ENCODE results near the gene FOXP2.
"Not testable (repeated sequence)": the region's sequence is repeated elsewhere in the genome, so short reads cannot be mapped to it uniquely, and the experiment has no call there.

The FOXP2 gene

DNA sequence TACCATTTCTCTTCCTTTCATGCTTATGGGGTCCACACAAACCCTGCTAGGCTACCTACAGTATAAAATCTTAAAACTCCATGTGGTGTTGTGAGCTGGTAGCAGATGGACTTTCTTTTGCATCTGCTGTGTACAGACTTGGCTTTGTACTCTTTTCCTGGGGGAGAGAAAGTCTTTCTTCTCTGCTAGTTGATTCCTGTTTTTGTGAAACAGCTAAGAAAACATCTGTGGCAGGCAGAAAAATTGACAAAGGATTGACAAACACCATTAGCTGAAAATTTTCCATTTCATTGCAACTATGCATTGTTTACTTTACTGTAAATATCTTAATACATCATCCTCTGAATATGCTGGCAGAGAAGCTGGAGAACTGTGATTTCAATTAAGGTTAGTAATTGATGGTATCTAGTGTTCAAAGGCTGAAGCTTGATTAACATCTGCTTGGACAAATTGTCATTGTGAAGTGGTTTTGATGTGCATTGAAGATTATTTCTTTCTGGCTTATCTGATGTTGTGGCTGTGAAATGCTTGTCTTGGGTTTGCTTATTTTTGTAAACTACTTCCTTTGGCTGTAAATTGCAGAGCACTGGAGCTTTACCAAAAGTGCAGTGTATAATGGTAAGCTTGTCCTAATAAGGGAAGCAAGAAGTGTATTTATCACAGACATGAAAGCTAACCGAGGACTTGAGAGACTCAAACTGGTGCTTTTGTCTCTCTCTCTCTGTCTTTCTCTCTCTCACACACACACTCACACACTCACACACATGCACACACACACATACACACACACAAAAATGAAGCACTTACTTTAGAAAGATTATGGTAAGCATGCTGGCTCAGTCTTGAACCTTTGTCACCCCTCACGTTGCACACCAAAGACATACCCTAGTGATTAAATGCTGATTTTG lies at the start of gene FOXP2:
Gene FOXP2, plus strand, starts transcription at position 660 of the 908 bp plus-strand sequence. CDS start 11,697 bp downstream, outside the sequence.
- Histone ChIP-seq H3K36me3 (ENCODE audit: insufficient read depth, low read depth, low read length) (no peaks in the 10 kb centered on the region), H3K27me3 (ENCODE audit: insufficient read depth, low read length) (no peaks in the 10 kb centered on the region), H3K4me3 (ENCODE audit: low read length) (peak within 1 kb of the TSS; percentile 33), H3K9ac (ENCODE audit: low read depth, low read length) (peak within 1 kb of the TSS; percentile 19; the same call in 1 of the 2 replicates), H3K4me1 (ENCODE audit: insufficient read depth, low read length) (peaks cover 19% of the 10 kb centered on the region), H3K9me3 (ENCODE audit: insufficient read depth, low read depth, low read length) (no peaks in the 10 kb centered on the region), H3K27ac (ENCODE audit: low read length) (no peak within 1 kb of the TSS)

DNA sequence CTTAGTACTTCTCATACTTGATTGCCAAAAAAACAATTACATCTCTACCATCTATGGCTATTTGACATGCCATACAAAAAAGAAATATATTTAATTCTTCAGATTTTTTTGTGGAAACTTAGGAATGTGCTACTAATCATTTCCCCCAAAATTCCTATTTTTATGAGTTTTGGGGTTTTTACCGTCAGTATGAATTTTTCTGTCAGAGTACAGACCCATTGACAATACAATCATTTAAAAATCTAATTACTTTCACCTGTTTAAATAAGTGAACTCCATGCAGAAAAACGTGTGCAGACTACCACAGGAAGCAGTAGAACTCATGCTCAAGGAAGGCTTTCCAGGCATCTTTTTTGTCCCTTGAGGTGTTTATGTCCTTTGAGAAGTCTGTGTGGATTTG lies 48.8 kb upstream of the FOXP2 start:
- Histone ChIP-seq H3K9me3 (ENCODE audit: insufficient read depth, low read depth, low read length) (no peaks in the 10 kb centered on the region), H3K27ac (ENCODE audit: low read length) (no peak overlapping the region), H3K27me3 (ENCODE audit: insufficient read depth, low read length) (no peaks in the 10 kb centered on the region), H3K4me1 (ENCODE audit: insufficient read depth, low read length) (peaks cover 15% of the 10 kb centered on the region; the same call in 1 of the 2 replicates), H3K4me3 (ENCODE audit: low read length) (no peak overlapping the region), H3K9ac (ENCODE audit: low read depth, low read length) (no peak overlapping the region), H3K36me3 (ENCODE audit: insufficient read depth, low read depth, low read length) (no peaks in the 10 kb centered on the region)

DNA sequence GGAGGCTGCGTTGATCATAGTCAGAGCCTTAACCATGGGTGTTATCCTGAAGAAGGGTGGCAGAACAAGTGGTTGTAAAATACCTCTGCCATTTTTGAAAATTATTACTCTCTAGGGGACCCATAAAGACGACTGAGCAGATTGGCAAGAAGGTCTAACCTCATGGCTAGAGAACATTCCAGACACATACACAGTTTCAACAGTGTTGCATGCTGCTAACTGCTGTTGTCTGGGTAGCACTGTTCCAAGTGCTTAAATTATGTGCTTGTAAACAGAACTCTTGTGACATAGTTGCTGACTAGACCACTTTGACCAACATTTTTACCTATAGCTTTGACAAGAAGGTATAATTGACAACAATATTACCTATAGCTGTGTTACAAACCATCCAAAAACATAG lies 46.1 kb upstream of the FOXP2 start:
- Histone ChIP-seq H3K9ac (ENCODE audit: low read depth, low read length) (no peak overlapping the region), H3K27ac (ENCODE audit: low read length) (no peak overlapping the region), H3K4me1 (ENCODE audit: insufficient read depth, low read length) (peaks cover 3% of the 10 kb centered on the region; the same call in 1 of the 2 replicates), H3K36me3 (ENCODE audit: insufficient read depth, low read depth, low read length) (no peaks in the 10 kb centered on the region), H3K4me3 (ENCODE audit: low read length) (no peak overlapping the region), H3K27me3 (ENCODE audit: insufficient read depth, low read length) (no peaks in the 10 kb centered on the region), H3K9me3 (ENCODE audit: insufficient read depth, low read depth, low read length) (no peaks in the 10 kb centered on the region)

DNA sequence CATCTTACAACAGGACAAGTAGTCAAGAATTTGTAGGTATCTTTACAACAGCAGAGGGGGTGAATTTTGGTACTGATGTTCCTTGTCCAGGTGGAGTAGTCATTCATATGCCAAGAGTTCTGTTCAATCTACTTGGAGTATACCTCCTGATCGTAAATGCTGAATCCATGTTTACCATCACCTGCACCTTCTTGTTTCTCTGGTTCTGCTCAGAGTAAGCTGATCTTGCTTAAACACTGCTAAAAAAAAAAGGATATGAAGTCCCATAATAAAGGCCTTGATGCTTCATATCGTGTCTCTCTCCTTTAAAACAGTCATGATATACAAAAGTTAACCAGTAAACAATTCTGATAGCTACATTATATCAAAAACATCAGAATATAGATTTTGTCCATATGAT lies 45.3 kb upstream of the FOXP2 start:
- Histone ChIP-seq H3K4me3 (ENCODE audit: low read length) (no peak overlapping the region), H3K4me1 (ENCODE audit: insufficient read depth, low read length) (no peaks in the 10 kb centered on the region), H3K27ac (ENCODE audit: low read length) (no peak overlapping the region), H3K9ac (ENCODE audit: low read depth, low read length) (no peak overlapping the region), H3K27me3 (ENCODE audit: insufficient read depth, low read length) (no peaks in the 10 kb centered on the region), H3K9me3 (ENCODE audit: insufficient read depth, low read depth, low read length) (no peaks in the 10 kb centered on the region), H3K36me3 (ENCODE audit: insufficient read depth, low read depth, low read length) (no peaks in the 10 kb centered on the region)

DNA sequence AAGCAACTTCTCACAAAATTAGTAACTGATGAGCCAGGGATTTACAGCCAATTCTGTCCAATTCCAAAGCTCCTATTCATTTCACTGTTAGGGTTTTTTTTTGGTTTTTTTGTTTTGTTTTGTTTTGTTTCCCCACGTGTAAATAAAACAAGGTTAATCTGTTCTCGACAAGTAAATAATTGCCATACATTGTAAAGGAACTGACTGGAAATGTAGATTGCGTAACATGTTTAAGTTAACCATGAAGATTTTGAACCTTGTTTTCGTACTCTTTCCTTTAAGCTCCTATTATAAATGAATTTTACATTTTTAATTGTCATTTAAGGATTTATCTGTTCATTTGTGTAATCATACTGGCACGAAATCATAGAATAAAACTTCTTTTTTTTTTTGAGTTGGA lies 42.0 kb upstream of the FOXP2 start:
- H3K36me3 ChIP-seq (ENCODE audit: insufficient read depth, low read depth, low read length) = no peaks in the 10 kb centered on the region
- H3K27ac ChIP-seq (ENCODE audit: low read length) = no peak overlapping the region
- H3K4me3 ChIP-seq (ENCODE audit: low read length) = no peak overlapping the region
- no peaks in the 10 kb centered on the region for H3K9me3 ChIP-seq (ENCODE audit: insufficient read depth, low read depth, low read length)
- H3K9ac ChIP-seq (ENCODE audit: low read depth, low read length) = no peak overlapping the region
- H3K4me1 ChIP-seq (ENCODE audit: insufficient read depth, low read length) = no peaks in the 10 kb centered on the region
- H3K27me3 ChIP-seq (ENCODE audit: insufficient read depth, low read length) = no peaks in the 10 kb centered on the region

DNA sequence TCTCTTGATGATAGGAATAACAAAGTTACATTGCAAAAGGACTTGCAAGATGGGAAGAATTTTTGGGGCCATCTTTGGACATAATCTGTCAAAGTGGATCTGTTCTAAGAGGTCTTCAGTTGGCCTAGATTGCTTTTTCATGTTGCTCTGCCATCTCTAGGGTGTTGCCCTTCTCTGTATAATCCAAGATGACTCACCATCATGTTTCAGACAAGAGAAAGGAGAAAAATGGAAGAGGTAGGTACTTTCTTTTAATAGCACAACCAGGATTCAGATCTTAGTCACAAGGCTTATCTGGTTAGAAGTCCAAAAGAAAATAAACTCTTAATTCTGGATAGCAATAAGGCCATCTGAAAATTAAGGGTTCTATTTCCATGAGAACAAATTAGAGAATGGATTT lies 38.7 kb upstream of the FOXP2 start:
- H3K9me3 ChIP-seq (ENCODE audit: insufficient read depth, low read depth, low read length) = no peaks in the 10 kb centered on the region
- no peaks in the 10 kb centered on the region for H3K27me3 ChIP-seq (ENCODE audit: insufficient read depth, low read length)
- no peak overlapping the region for H3K9ac ChIP-seq (ENCODE audit: low read depth, low read length)
- no peak overlapping the region for H3K27ac ChIP-seq (ENCODE audit: low read length)
- no peaks in the 10 kb centered on the region for H3K4me1 ChIP-seq (ENCODE audit: insufficient read depth, low read length)
- no peak overlapping the region for H3K4me3 ChIP-seq (ENCODE audit: low read length)
- H3K36me3 ChIP-seq (ENCODE audit: insufficient read depth, low read depth, low read length) = no peaks in the 10 kb centered on the region

DNA sequence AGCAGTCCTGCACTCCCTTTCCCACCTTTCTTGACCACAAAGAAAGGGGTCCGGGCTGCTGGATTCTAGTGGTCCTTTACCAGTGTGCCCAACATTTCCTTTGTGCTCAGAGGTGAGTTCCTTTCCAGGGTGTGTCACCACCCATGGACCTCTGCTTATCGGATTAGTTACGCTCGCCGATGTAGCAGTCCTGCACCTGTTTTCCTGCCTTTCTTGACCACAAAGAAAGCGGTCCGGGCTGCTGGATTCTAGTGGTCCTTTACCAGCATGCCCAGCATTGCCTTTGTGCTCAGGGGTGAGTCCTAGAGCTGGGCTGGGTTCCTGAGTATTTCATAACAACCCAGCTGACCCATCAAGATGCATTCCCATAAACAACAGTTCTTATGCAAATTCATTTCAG lies 30.7 kb upstream of the FOXP2 start:
- H3K4me3 ChIP-seq (ENCODE audit: low read length); H3K36me3 ChIP-seq (ENCODE audit: insufficient read depth, low read depth, low read length); H3K27ac ChIP-seq (ENCODE audit: low read length); H3K27me3 ChIP-seq (ENCODE audit: insufficient read depth, low read length); H3K9ac ChIP-seq (ENCODE audit: low read depth, low read length); H3K4me1 ChIP-seq (ENCODE audit: insufficient read depth, low read length); H3K9me3 ChIP-seq (ENCODE audit: insufficient read depth, low read depth, low read length): not testable (repeated sequence)

DNA sequence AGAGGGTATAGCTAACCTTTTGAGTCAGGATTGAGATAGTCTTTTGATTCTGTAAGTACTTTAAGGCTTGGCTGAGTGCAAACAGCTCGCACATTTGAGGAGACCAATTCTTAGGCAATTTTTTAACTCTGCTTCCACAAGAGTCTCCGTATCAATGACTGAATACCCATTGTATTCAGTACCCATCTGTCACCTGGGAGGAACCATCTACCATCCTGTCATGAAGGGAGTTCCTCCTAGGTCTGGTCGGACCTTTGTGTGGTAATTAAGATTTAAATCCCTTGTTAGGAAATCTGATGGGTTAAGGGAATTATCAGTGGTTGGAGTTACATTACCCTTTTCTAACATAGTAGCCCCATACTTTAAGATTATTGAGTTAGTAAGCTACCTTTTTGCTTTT lies 30.3 kb upstream of the FOXP2 start:
- not testable (repeated sequence) for H3K27ac ChIP-seq (ENCODE audit: low read length); H3K36me3 ChIP-seq (ENCODE audit: insufficient read depth, low read depth, low read length); H3K4me1 ChIP-seq (ENCODE audit: insufficient read depth, low read length); H3K4me3 ChIP-seq (ENCODE audit: low read length); H3K9me3 ChIP-seq (ENCODE audit: insufficient read depth, low read depth, low read length); H3K27me3 ChIP-seq (ENCODE audit: insufficient read depth, low read length); H3K9ac ChIP-seq (ENCODE audit: low read depth, low read length)

DNA sequence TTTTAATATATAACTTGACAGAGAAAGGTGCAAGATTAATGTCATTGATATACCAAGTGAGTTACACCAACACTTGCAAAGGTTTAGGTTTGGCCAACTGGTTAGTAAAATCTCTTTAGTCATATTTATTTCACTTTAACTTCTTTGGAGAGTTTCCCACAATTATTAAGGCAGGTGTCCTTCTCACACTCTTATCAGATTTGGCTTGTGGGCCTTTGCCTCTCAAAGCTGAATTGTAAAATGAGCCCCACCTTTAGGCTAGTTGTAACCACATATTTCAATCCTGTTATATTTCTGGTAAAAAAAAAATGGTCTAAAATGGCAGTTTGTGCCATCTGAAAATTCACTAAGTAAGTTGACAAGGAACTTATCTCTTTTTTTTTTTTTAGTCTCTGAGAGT lies 26.6 kb upstream of the FOXP2 start:
- no peak overlapping the region for H3K27ac ChIP-seq (ENCODE audit: low read length)
- H3K9me3 ChIP-seq (ENCODE audit: insufficient read depth, low read depth, low read length) = no peaks in the 10 kb centered on the region
- H3K36me3 ChIP-seq (ENCODE audit: insufficient read depth, low read depth, low read length) = no peaks in the 10 kb centered on the region

DNA sequence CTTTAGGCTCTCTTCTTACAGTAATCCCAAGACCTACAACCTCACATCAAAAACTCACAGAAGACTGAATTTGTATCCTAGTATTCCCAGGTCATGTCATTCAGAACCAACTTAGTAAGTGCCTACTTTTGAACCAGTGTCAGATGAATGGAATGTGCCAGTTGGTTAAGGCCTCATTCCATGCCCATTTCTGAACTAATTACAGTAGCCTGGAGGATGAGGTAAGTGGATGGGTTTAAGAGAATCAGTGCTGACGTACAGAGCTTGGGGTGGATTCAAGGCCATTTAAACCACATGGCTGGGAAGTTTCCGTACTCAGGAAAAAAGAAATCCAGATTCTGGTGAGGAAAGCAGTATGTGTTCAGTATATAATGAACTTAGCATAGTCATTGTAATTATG lies 21.9 kb upstream of the FOXP2 start:
- no peaks in the 10 kb centered on the region for H3K9me3 ChIP-seq (ENCODE audit: insufficient read depth, low read depth, low read length)

More for the DNA sequence above, 26.6 kb upstream of the FOXP2 start:
- no peak overlapping the region for H3K9ac ChIP-seq (ENCODE audit: low read depth, low read length)
- no peaks in the 10 kb centered on the region for H3K27me3 ChIP-seq (ENCODE audit: insufficient read depth, low read length)
- no peaks in the 10 kb centered on the region for H3K4me1 ChIP-seq (ENCODE audit: insufficient read depth, low read length)
- H3K4me3 ChIP-seq (ENCODE audit: low read length) = no peak overlapping the region

DNA sequence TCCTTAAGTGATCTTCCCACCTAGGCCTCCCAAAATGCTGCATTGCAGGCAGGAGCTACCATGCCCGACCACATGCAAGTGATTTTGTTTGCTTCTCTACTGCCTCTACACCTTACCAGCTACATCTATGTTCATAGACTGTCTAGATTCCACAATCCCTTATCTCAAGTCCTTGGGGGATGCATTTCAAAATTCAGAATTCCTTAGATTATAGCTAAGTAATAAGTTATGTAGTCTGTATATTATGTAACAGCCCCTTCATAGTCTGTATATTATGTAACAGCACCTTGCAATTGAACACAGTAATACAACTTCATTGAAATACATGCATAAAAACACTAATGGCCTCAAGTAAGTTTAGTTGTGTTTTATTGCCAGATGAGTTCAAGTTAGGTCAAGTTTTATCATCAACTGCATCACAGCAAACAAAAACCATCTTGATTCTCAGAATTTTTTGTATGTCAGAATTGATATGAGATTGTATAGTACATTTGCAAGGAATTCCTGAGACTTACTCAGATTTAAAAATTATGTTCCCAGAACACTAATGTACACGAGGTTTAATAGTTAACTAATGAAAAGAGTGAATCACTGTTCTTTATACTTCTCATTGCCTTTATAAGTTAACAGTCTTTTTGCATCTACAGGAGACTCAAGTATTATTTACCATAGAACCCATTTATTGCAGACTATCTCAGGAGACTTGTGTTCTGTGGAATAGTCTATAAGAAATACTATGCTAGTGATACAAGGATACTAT lies 11.6 kb upstream of the FOXP2 start:
- Histone ChIP-seq H3K36me3 (ENCODE audit: insufficient read depth, low read depth, low read length) (no peaks in the 10 kb centered on the region), H3K9me3 (ENCODE audit: insufficient read depth, low read depth, low read length) (no peaks in the 10 kb centered on the region), H3K4me3 (ENCODE audit: low read length) (no peak overlapping the region), H3K27ac (ENCODE audit: low read length) (no peak overlapping the region), H3K9ac (ENCODE audit: low read depth, low read length) (no peak overlapping the region), H3K4me1 (ENCODE audit: insufficient read depth, low read length) (no peaks in the 10 kb centered on the region), H3K27me3 (ENCODE audit: insufficient read depth, low read length) (no peaks in the 10 kb centered on the region)

More for the DNA sequence above, 21.9 kb upstream of the FOXP2 start:
- Histone ChIP-seq H3K27ac (ENCODE audit: low read length) (no peak overlapping the region), H3K36me3 (ENCODE audit: insufficient read depth, low read depth, low read length) (no peaks in the 10 kb centered on the region), H3K27me3 (ENCODE audit: insufficient read depth, low read length) (no peaks in the 10 kb centered on the region), H3K4me1 (ENCODE audit: insufficient read depth, low read length) (no peaks in the 10 kb centered on the region), H3K9ac (ENCODE audit: low read depth, low read length) (no peak overlapping the region), H3K4me3 (ENCODE audit: low read length) (no peak overlapping the region)

DNA sequence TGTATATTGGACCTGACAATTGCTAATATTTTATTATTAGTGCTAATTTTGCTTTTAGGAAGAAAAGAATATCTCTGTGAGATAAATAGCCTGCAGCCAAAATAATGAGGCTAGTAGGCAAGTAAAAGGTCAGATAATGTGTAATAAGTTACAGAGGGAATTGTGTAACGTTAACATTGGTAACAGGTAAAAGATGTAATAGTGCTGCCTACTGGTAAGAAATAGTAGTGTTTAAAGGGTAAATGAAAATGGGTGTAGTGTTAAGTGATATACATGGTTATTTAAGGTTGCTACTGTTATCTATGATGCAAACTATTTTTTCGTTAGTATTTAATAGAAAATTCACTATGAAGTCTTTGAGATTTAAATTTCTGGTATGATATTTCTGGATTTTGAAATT lies 9.2 kb upstream of the FOXP2 start:
- Histone ChIP-seq H3K9me3 (ENCODE audit: insufficient read depth, low read depth, low read length) (no peaks in the 10 kb centered on the region), H3K27me3 (ENCODE audit: insufficient read depth, low read length) (no peaks in the 10 kb centered on the region), H3K4me3 (ENCODE audit: low read length) (no peak overlapping the region), H3K4me1 (ENCODE audit: insufficient read depth, low read length) (no peaks in the 10 kb centered on the region), H3K27ac (ENCODE audit: low read length) (no peak overlapping the region), H3K36me3 (ENCODE audit: insufficient read depth, low read depth, low read length) (no peaks in the 10 kb centered on the region), H3K9ac (ENCODE audit: low read depth, low read length) (no peak overlapping the region)
